T-helper 1 cell (primary cell): ENCODE measurements around the gene DNAJA2.
A peak's percentile ranks its signal among the peaks of the same experiment; 100 is the strongest.
"Not testable (repeated sequence)": the region's sequence is repeated elsewhere in the genome, so short reads cannot be mapped to it uniquely, and the experiment has no call there.

Source experiments
- DNase-seq, 5 donors: peaks; one replicate each; pipeline ENCODE4 v3.0.0-alpha.2; 2012 to 2020

The DNAJA2 gene

GRCh38 chr16:46975165-46975564 is 1.7 kb upstream of the DNAJA2 start:
- DNase-seq, result no peak

- DNase-seq, result peak in 2 of 5 donors; percentile 6 to 64
Observed at GRCh38 chr16:46974352-46974751, 878 bp upstream of the DNAJA2 start.

GRCh38 chr16:46973996-46974324 is 486 bp upstream of the DNAJA2 start:
- no peak for DNase-seq

- peak in 4 of 5 donors; percentile 12 to 45 (median 32) for DNase-seq
Observed at GRCh38 chr16:46972429-46973206, 856 bp downstream of the DNAJA2 start.

- no peak for DNase-seq
Observed at GRCh38 chr16:46971271-46971670, 2.2 kb downstream of the DNAJA2 start.

GRCh38 chr16:46970089-46970488 is 3.4 kb downstream of the DNAJA2 start:
- no peak for DNase-seq

GRCh38 chr16:46968063-46968435 is 5.4 kb downstream of the DNAJA2 start:
- DNase-seq, result no peak

- DNase-seq, result no peak
Observed at GRCh38 chr16:46962629-46963028, 10.8 kb downstream of the DNAJA2 start.

GRCh38 chr16:46961373-46962353 is 11.8 kb downstream of the DNAJA2 start:
- DNase-seq, result peak in 1 of 5 donors; percentile 47

GRCh38 chr16:46954562-46954961 is 18.9 kb downstream of the DNAJA2 start:
- no peak for DNase-seq

GRCh38 chr16:46950009-46950408 is 23.5 kb downstream of the DNAJA2 start:
- no peak for DNase-seq

- DNase-seq, result peak in 1 of 5 donors; percentile 81
Observed at GRCh38 chr16:46949241-46949892, 24.1 kb downstream of the DNAJA2 start.

- peak in 1 of 5 donors; percentile 9 for DNase-seq
Observed at GRCh38 chr16:46948548-46949166, 24.8 kb downstream of the DNAJA2 start.

- DNase-seq, result peak in 2 of 5 donors; percentile 26 to 70
Observed at GRCh38 chr16:46947900-46948547, 25.4 kb downstream of the DNAJA2 start.

GRCh38 chr16:46944713-46945112 is 28.8 kb downstream of the DNAJA2 start:
- DNase-seq, result not testable (repeated sequence)

GRCh38 chr16:46937536-46937935 is 35.9 kb downstream of the DNAJA2 start:
- DNase-seq, result no peak

- no peak for DNase-seq
Observed at GRCh38 chr16:46932802-46933201, 40.7 kb downstream of the DNAJA2 start.

- DNase-seq, result no peak
Observed at GRCh38 chr16:46930861-46931260, 42.6 kb downstream of the DNAJA2 start.

- DNase-seq, result peak; percentile 23 to 61 (median 48)
Observed at GRCh38 chr16:46929378-46930332, 43.8 kb downstream of the DNAJA2 start.

- no peak for DNase-seq
Observed at GRCh38 chr16:46928811-46929210, 44.7 kb downstream of the DNAJA2 start.

- DNase-seq, result no peak
Observed at GRCh38 chr16:46927273-46927672, 46.2 kb downstream of the DNAJA2 start.
